DOHH2 (cell line): Measurements from ENCODE around the gene KLHL21.

ENCODE experiments used
- EZH2phosphoT487 ChIP-seq: fragments of 200-600 bp; sonication (generic); IDR thresholded peaks from 2 replicates; pipeline ENCODE4 v1.6.1; 2017; ENCODE audit warnings: borderline replicate concordance, mild to moderate bottlenecking, antibody characterized with exemption, low read length, moderate library complexity, mixed read lengths
- TF ChIP-seq, protein P1 (sequence below): fragments of 200-600 bp; sonication (generic); IDR thresholded peaks from one replicate; pipeline ENCODE4 v1.5.1; 2014; ENCODE audit warnings: antibody characterized with exemption, mild to moderate bottlenecking, low read depth, low read length; ENCODE audit not compliant: poor library complexity, severe bottlenecking

DNA sequence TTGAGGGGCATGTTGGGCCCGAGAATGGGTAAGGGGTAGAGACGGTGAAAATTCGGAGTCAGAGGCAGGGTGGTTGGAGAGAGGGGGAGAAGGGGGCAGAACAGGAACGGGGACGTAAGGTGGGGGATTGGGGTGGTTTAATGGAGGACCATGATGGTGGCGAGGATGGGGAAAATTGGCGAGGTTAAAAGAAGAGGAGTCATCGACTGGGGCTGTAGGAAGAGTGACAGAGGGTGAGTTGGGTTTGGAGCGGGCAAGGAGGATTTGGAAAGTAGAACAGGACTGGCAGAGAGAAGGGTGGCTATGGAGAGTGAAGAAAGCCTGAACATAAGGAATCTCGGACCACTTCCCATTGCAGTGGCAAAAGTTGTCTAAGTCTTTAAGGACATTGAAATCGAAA, 33.6 kb downstream of the KLHL21 start:
- TF ChIP-seq, protein P1, sequence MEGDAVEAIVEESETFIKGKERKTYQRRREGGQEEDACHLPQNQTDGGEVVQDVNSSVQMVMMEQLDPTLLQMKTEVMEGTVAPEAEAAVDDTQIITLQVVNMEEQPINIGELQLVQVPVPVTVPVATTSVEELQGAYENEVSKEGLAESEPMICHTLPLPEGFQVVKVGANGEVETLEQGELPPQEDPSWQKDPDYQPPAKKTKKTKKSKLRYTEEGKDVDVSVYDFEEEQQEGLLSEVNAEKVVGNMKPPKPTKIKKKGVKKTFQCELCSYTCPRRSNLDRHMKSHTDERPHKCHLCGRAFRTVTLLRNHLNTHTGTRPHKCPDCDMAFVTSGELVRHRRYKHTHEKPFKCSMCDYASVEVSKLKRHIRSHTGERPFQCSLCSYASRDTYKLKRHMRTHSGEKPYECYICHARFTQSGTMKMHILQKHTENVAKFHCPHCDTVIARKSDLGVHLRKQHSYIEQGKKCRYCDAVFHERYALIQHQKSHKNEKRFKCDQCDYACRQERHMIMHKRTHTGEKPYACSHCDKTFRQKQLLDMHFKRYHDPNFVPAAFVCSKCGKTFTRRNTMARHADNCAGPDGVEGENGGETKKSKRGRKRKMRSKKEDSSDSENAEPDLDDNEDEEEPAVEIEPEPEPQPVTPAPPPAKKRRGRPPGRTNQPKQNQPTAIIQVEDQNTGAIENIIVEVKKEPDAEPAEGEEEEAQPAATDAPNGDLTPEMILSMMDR = no peak
- TF ChIP-seq EZH2phosphoT487 = no peak
